ENCODE data around the gene ANKS3.

- TF ChIP-seq, protein P1, sequence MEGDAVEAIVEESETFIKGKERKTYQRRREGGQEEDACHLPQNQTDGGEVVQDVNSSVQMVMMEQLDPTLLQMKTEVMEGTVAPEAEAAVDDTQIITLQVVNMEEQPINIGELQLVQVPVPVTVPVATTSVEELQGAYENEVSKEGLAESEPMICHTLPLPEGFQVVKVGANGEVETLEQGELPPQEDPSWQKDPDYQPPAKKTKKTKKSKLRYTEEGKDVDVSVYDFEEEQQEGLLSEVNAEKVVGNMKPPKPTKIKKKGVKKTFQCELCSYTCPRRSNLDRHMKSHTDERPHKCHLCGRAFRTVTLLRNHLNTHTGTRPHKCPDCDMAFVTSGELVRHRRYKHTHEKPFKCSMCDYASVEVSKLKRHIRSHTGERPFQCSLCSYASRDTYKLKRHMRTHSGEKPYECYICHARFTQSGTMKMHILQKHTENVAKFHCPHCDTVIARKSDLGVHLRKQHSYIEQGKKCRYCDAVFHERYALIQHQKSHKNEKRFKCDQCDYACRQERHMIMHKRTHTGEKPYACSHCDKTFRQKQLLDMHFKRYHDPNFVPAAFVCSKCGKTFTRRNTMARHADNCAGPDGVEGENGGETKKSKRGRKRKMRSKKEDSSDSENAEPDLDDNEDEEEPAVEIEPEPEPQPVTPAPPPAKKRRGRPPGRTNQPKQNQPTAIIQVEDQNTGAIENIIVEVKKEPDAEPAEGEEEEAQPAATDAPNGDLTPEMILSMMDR (conservative IDR thresholded peaks at IDR 0.05): no peak
- no peak for TF ChIP-seq EZH2 (IDR thresholded peaks at IDR 0.05; ENCODE audit: low read depth)
These were observed 18.5 kb upstream of the ANKS3 start for GRCh38 chr16:4752351-4753100.
